Globus pallidus (tissue), 1 donor: Measurements from ENCODE around the gene ARHGEF19.
"Not testable (repeated sequence)": the region's sequence is repeated elsewhere in the genome, so short reads cannot be mapped to it uniquely, and the experiment has no call there.

Source experiments
- DNase-seq: peaks from one replicate; pipeline ENCODE4 v3.0.0-alpha.2; 2015; ENCODE audit warnings: low spot score

The ARHGEF19 gene

DNA sequence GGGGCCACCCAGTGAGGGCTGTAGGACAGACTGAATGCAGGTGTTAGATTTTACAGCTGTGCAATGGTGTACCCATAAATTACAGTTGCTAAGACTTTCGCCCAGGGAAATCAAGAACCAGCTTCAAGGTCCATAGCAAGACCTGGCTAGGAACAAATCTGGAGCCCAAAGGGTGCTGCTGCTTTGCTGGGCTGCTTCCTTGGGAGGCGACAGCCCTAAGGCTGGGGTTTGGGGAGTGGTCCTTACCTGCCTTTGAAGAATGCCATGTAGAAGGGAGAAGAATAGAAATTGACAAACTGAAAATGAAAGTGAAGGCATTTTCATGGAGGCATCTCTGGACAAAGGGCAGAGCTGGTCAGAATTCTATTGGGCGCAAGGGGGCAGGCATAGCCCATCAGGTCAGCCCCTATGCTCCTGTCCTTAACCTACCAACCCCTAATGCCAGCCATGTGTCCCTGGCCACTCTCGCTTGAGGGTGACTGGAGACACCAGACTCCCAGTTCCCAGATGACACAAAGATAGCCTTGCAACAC lies 7.6 kb upstream of the ARHGEF19 start:
- no peak for DNase-seq

- DNase-seq = no peak
Observed at GRCh38 chr1:16218674-16219071, 6.2 kb upstream of the ARHGEF19 start.

DNA sequence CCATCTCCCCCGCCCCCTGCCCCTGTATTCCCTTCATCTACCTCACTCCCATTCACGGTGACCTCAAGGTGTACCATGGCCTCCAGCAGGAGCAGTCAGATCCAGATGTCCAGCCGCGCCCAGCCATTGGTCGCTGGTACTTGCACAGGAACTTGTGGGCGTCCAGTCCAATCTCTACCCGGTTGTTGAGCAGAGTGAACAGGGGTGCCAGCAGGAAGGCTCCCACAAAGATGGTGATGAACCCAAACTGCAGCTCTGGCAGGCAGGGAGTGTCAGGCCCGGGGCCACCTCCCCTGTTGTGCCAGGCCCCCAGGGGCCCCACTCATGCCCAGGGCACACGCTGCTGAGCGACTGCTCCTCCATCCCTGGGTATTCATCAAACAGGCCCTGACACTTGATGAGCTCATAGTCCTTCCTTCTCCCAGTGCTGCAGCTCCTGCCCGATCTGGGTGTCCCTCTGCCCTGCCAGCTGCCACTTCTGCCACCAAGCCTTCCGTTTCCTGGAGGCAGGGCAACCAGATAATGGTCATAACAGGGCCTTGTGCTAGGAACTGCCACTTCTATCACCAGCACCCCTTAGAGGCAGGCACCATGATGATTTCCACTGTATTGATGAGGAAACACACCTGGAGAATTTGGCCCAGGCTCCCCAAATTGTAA lies 5.7 kb upstream of the ARHGEF19 start:
- DNase-seq = no peak

- DNase-seq = peak; percentile 92
Observed at GRCh38 chr1:16217061-16217785, 4.8 kb upstream of the ARHGEF19 start.

- DNase-seq = peak; percentile 55
Observed at GRCh38 chr1:16215882-16216753, 3.7 kb upstream of the ARHGEF19 start.

DNA sequence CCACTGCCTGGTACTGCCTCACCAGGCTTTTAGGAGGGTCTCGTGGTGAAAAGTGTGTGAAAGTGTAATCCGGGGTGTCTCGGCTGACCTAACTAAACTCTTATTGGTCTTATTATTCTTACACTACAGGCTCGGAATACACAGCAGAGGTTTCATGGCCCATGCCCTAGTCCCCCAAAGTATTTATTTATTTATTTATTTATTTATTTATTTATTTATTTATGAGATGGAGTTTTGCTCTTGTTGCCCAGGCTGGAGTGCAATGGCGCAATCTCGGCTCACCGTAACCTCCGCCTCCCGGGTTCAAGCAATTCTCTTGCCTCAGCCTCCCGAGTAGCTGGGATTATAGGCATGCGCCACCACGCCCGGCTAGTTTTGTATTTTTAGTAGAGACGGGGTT lies 2.8 kb upstream of the ARHGEF19 start:
- not testable (repeated sequence) for DNase-seq

GRCh38 chr1:16213544-16213943 lies 1.1 kb upstream of the ARHGEF19 start:
- DNase-seq = not testable (repeated sequence)

DNA sequence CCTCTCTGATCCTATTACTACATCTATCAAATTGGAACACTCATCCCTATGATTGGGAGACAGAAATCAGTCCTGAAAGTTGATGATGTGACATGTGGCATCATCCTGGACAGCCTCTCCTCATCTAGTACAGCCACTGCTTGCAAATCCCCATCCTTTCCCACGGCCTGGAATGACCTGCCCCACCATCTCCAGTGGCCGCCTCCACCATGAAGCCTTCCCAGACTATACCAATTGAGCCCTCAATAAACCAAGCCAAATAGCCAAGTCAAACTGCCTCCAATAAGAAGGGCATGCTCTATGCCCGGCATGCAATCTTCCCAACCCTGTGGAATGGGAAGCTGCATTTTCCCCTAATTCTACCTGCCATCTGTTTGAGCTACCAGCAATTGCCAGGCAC lies 561 bp upstream of the ARHGEF19 start:
- no peak for DNase-seq

- DNase-seq = no peak
Observed at GRCh38 chr1:16211824-16212223, 628 bp downstream of the ARHGEF19 start.

- DNase-seq = no peak
Observed at GRCh38 chr1:16210581-16210980, 1.9 kb downstream of the ARHGEF19 start.

DNA sequence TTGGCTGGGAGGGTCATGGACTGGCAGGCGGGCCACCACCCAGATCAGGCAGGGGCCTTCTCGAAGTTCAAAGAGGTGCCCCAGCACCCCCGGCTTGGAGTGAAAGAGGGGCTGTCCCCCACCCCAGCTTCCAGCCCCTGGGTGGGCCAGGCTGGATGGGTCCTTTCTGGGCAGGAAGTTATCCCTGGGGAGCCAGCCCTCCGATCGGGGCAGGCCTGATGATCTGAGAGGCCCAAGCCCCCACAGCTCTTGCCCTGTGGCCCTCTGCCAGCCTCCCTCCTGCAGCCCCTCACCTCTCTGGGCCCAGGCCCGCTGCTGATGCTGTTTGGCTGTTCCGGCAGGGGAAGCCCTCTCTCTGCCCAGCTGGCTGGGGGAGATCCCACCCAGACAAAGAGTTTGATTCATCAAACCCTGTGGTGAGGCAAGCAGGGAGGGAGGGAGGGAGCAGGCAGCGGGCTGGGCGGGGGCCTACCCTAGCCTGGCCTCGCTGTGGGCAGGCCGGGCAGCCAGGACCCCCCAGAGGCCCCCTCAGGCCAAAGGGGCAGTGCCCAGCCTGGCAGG lies 2.5 kb downstream of the ARHGEF19 start:
- DNase-seq = peak; percentile 53

DNA sequence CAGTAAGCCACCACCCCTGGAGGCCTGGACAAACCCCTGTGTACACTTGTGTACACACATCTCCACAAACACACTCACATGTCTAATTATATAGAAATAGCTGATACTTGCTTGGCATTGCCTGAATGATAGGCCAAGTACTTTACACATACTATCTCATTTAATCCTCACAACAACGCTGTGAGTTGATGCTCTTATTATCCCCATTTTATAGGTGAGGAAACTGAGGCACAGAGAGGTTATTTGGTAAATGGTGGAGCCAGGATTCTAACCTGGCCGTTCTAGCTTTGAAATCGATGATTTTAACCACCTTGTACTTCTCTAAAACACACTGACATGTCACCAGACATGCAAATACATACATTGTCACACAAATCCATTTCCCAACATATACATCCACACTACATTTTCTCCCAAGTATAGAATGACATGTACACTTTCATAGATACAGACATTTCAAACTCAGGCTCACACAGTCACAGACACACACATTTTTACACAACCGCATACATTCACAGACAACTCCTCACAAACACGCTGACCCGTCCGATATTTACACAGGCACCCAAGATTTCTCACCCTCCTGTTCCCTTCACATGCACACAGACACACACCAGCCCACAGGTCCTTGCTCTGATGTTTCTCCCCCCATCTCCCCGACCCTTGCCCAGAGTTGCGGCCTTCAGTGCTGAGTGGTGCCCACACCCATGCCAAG lies 3.2 kb downstream of the ARHGEF19 start:
- no peak for DNase-seq

- DNase-seq = no peak
Observed at GRCh38 chr1:16208270-16208987, 4.0 kb downstream of the ARHGEF19 start.

DNA sequence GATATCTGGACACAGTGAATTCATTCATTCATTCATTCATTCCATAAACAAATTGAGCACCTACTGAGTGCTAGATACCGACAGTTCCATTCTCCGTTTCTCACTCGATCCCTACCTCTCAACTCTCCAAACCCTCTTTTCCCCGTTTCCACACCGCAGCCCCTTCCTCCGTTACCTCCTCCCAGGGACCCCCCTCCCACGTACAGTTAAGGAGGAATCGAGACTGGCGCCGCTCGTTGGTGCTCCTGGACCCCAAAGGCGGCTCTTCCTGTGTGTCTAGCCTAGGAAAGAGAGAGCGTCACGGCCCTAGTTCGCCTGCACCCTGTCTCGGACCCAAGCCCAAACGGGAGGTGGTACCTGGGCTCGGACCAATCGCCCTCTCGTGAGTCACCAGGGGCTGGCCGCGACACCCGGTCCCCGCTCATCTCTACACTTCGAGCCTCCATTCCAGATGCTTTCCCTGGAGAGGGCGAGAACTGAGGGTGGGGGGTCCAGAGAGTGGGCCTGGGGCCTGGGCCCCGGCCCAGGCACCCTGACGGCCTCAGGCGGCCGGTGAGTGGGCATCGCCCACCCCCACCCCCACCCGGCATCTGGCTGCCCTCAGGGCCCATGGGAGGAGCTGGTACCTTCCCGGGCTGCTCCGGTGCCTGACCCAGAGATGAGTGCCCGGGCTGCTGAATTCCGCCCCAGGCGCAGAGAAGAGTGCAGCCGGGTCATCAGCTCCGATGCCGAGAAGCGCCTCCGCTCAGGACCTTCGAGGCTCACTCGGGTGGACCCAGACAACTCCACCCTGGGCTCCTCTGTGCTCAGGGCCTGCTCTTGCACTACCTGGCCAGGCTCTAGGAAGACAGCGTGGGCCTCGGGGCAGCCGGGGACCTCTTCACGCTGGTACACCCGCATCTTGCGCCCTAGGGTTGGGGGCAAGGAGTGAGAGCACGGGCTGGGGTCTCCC lies 4.9 kb downstream of the ARHGEF19 start:
- no peak for DNase-seq

GRCh38 chr1:16206547-16207317 lies 5.7 kb downstream of the ARHGEF19 start:
- DNase-seq = peak; percentile 90

DNA sequence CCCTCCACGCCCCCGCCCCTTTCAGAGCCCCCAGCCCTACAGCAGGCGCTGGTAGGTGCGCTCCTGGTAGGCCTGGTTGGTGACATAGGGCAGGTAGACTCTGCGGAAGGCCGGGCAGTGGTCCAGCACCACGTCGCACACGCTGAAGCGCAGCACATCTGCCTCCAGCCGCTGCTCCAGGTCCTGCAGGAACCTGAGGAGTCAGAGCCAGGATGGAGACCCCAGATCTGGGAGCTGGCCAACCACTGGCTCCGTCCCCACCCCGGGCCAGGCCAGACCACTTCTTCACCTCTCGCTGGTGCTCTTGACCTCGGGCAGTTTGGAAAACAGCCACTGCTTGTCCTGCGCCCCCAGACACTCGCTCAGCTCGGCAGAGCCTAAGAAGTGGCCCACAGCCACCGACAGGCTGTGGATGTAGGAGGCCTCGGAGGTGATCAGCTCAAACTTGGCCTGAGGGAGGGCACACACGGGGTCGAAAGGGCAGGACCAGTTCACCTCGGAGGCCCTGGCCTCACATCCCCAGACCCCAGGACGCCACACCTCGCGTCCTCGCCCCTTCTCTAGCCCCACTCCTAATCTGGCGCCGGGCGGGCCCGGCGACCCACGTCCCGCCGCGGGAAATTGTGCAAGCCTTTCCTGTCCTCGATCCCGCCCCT lies 6.4 kb downstream of the ARHGEF19 start:
- DNase-seq = no peak

DNA sequence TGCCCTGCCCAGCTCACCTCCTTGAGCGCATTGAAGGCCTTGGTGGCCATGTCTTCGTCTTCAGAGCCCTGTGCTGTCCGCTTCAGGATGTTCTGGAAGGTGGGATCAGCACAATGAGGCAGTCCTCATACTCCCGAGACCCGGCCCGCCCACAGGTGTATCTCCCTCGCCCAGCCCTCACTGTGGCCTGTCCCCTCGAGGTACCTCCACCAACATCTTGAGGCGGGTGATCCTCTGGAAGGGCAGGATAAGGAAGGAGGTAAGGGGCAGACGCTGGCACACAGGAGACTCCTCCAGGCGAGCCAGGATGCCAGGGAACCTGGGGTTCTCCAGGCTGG lies 7.1 kb downstream of the ARHGEF19 start:
- DNase-seq = no peak

GRCh38 chr1:16204634-16205333 lies 7.7 kb downstream of the ARHGEF19 start:
- DNase-seq = no peak
